Measurements from ENCODE around the gene AXIN1.
"Not testable (repeated sequence)": the region's sequence is repeated elsewhere in the genome, so short reads cannot be mapped to it uniquely, and the experiment has no call there.

AXIN1 gene

DNA sequence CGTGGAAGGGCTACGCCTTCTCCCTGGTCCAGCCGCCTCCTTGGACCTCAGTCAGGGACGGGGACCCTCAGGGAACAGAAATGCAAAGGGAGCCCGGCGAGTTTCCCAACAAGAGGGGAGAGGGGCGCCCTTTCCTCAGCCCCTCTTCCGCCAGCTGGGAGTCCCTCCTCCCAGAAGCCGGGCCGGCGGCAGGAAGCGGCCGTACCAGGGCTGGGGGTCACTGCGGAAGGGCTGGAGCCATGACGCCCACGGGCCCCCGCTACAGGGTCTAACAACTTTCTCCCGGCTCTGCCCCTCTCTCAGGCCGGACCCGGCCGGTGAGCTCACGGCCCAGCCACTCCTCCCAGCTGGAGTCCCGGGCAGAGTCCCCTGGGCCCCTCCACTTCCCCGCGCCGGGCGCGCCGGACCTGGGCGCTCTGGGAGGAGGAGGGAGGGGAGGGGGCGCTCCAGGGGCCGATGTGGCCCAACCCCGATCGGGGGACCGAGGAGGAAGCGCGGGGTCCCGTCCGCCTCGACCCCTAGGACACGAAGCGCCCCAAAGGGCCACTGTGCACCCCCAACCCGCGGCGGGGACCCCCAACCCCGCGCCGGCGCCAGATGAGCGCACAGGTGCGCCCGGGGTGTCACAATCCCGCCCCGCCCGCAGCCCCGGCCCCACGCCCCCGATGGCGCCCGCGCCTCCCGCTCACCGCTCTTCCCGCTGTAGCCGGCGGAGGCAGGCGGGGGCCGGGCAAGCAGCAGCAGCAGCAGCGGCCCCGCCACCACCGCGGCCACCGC lies 28.7 kb upstream of the AXIN1 start:
- DNase-seq: no peak

- DNase-seq: no peak
Observed at GRCh38 chr16:380762-381011, 28.2 kb upstream of the AXIN1 start.

GRCh38 chr16:379961-380761 lies 27.6 kb upstream of the AXIN1 start:
- DNase-seq: peak; percentile 50

- no peak for DNase-seq
Observed at GRCh38 chr16:379183-379960, 26.8 kb upstream of the AXIN1 start.

DNA sequence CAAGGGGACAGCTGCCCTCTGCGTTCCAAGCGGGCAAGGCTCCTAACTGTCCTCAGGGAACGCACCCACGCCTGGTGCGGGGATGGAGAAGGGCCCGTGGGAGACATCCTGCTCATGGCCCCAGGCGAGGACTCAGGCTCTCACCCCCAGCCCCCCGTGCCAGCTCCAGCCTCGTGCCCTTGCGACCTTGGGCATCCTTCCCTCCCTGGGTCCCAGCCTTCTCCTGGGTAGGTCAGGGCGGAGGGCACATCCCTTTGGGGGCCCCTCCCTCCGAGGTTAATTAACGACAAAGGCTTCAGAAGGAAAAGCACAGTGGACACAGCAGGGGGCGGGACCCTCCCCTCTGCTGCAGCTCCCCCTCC lies 26.3 kb upstream of the AXIN1 start:
- no peak for DNase-seq

DNA sequence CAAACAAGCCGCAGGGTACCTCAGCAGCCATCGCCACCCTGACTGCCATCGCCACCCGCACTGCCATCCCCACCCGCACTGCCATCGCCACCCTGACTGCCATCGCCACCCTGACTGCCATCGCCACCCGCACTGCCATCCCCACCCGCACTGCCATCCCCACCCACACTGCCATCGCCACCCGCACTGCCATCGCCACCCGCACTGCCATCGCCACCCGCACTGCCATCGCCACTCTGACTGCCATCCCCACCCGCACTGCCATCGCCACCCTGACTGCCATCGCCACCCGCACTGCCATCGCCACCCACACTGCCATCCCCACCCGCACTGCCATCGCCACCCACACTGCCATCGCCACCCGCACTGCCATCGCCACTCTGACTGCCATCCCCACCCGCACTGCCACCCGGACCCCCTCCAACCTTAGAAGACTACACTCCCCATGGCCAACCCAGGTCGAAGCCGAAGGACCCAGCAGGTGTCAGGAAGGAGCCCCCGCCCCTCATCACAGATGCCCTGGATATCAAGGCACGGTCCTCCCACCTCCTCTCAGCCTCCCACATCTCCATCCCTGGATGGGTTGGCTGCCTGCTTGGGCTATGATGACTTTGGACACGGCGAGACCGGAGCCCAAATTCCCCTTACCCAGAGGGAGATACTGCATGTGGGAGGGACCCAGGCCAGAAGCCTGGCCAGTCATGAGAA lies 25.7 kb upstream of the AXIN1 start:
- not testable (repeated sequence) for DNase-seq

- no peak for DNase-seq
Observed at GRCh38 chr16:377419-377951, 25.0 kb upstream of the AXIN1 start.

DNA sequence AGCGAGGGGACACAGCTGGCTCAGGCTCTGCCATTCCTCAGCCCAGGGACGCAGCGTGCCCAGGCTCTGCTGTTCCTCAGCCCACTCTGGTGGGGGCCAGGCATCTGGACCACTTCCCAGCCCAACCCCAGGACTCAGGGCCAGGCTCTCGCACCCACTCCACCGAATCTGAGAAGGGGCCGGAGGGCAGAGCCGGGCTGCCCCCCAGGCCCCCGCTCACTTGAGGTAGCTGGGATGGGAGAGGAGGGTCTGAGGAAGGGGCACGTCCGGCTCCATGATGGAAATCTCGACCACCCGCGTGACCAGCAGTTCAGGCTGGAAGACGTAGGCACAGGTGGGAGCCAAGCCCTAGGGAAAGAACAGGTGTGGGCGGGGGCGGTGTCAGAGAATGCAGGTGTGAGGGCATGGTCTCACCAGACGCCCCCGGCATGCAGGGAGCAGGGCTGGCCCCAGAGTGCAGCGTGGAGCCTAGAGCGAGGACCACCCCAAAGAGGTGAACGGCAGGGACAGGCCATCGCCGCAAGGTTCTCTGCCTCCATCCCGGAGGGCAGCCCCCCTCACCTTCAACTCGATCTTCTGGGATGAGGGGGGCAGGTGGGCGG lies 24.4 kb upstream of the AXIN1 start:
- DNase-seq: no peak

DNA sequence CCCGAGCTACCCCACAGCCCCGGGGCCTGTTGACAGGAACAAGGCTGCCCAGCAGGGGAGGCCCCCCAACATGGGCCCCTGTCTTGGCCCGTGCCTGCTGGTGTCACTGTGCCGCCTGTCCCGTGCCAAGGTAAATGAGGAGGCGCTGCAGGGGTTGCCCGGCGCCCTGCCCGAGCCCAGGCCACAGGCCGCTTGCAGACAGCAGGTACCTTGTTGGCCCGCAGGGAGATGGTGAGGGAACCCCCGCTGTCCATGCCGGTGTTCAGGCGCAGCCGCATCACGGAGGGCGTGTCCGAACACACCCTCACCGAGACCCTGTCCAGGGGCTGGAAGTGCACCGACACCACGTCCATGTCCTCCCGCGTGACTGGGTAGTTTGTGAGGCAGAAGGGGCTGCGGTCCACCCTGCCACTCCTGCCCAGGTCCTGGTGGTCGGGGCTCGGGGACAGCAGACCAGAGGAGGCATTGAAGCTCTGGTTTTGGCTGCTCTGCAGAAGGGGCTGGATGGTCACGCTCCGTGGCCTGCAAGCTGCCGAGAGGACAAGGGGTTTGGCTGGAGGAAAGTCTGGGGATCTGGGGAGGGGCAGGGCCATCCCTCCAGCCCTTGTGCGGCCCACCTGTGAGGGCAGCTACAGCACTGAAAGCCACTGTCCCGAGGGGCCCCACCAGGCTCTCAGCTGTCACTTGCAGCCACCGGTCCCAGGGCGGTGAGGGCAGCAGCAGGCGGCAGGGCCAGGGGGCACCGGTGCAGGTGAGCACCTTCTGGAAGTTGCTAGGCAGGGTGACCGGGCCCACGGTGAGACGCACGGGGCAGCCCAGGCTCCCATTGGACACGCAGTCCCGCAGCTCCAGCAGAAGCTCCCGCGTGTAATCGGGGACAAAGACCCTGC lies 23.6 kb upstream of the AXIN1 start:
- no peak for DNase-seq

DNA sequence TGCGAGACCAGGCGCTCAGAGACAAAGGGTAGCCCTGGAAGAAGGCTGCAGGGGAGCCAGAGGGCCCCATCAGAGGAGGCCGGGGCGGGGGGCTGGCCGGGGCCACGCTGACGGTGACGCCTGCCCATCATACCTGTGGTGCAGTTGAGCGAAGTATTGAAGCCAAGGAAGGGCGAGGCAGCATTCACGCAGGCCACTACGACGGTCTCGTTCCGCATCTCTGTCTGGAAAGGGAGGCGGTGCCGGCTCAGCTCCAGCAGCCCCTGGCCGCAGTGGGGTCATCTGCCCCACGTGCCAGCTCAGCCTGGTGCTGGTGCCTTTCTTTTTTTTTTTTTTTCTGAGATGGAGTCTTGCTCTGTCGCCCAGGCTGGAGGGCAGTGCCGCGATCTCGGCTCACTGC lies 22.7 kb upstream of the AXIN1 start:
- DNase-seq: no peak

DNA sequence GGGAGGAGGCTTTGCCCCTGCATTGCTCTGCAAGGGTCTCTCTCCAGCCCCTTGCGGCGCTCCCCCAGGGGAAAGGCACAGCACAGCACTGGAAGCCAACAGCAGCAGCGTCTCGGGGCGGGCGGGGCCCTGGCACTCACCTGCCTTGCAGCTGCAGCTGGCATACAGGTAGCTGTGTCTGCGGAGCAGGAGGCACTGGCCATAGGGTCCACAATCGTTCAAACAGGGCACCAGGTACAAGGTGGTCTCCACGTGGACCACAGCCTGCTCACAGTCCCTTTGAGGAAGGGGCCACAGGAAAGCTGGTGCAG lies 22.0 kb upstream of the AXIN1 start:
- no peak for DNase-seq

DNA sequence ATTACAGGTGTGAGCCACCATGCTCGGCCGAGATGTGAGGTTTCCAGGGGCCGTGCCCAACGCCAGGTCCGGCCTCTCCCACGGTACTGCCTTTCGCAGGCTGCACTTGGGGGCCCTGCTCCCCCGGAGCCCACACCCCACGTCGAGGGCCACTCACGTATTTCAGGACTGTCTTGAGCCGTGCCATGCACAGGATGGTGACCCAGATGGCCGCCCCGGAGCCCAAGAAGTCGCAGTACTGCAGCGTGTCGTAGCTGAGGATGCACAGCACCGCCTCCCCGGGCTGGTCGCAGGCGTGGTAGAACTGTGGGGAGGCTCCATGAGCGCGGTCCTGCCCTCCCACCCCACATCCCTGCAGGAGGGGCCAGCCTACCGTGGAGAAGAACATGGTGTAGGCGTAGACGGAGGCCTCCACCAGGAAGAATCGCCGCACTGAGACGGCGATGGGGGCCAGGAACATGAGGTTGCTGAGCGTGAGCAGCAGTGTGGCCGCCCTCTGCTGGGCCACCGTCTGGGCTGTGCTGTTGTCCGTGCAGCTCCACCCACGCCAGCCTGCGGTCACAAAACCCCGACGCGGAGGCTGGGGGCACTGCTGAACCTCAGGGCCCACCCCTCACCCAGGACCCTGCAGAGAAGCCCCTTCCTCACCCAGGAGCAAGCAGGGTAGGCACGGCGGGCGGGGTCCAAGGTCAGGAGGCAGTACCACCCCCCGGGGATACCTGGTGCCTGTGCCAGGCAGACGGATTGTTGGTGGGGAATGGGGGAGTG lies 21.5 kb upstream of the AXIN1 start:
- DNase-seq: no peak

GRCh38 chr16:373020-373598 lies 20.6 kb upstream of the AXIN1 start:
- DNase-seq: no peak

GRCh38 chr16:372302-372983 lies 19.9 kb upstream of the AXIN1 start:
- DNase-seq: no peak

DNA sequence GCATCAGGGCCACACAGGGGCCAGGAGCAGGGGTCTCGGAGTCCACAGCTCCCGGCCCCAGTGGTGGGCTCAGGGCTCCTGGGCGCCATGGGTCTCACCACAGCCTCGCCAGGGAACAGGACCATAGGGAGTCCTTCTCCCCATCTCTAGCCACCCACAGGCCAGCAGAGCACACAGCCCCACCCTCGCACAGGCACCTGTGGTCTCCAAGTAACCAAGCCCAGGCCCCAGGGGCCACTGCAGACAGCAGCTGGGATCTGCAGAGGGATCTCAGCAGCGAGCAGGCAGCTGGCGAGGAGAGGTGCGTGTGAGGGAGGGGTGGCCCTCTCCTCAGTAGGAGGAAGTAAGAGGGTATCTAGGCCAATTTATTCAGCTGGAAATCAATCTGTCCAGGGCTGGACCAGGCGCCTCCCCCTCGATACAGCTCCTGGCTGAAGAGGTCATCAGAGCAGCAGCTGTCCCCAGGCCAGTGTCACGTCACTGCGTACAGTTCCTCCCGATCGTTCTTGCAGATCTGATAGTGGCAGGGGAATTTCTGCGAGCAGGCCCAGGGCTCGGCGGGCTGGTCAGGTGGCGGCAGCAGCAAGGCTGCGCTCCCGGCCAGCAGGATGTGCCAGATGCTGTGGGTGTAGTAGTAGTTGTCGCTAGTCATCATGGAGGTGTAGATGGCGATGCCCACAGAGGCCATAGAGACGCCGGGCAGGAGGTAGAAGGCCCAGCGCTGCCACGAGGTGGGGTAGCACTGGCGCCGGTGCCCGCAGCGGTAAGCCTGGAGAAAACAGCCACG lies 19.2 kb upstream of the AXIN1 start:
- no peak for DNase-seq

GRCh38 chr16:370979-371514 lies 18.5 kb upstream of the AXIN1 start:
- no peak for DNase-seq

GRCh38 chr16:370443-370842 lies 17.9 kb upstream of the AXIN1 start, which contains the start of gene MRPL28:
Gene MRPL28 (minus strand): TSS chr16:370538. CDS start chr16:370218, 320 bp downstream.
- peak; percentile 94 for DNase-seq

- no peak for DNase-seq
Observed at GRCh38 chr16:369866-370436, 17.4 kb upstream of the AXIN1 start.

Measured in CD4-positive, alpha-beta T cell treated with Interleukin-12 subunit alpha and Interleukin-12 subunit beta, for 1 hour (primary cell).